Endodermal cell (in vitro differentiated cells): Measurements from ENCODE around the gene ABTB2. TPM values are rescaled to one million over a fixed set of nuclear protein-coding genes. Genes with fewer than 3 reads are reported as not detected.
"Not testable (repeated sequence)": the region's sequence is repeated elsewhere in the genome, so short reads cannot be mapped to it uniquely, and the experiment has no call there.

ENCODE experiments used
- DNase-seq: peaks from one replicate; pipeline ENCODE4 v3.0.0-alpha.2; 2017
- H3K27ac ChIP-seq: 2 replicates; pipeline ENCODE4 v1.5.1; 2013; ENCODE audit warnings: mild to moderate bottlenecking, low read depth, low read length, moderate library complexity
- H3K27me3 ChIP-seq: 2 replicates; pipeline ENCODE4 v1.6.1; 2013; ENCODE audit warnings: mild to moderate bottlenecking, low read length, moderate library complexity; ENCODE audit not compliant: insufficient read depth, control insufficient read depth, poor library complexity, severe bottlenecking
- H3K36me3 ChIP-seq: 2 replicates; pipeline ENCODE4 v1.7.0; 2013; ENCODE audit warnings: mild to moderate bottlenecking, low read length, moderate library complexity; ENCODE audit not compliant: control insufficient read depth, insufficient read depth
- H3K4me1 ChIP-seq: one replicate; pipeline ENCODE4 v1.7.0; 2013; ENCODE audit warnings: low read length; ENCODE audit not compliant: control insufficient read depth, insufficient read depth
- H3K4me3 ChIP-seq: 2 replicates; pipeline ENCODE4 v1.5.1; 2013; ENCODE audit warnings: mild to moderate bottlenecking, low read length, moderate library complexity
- H3K9ac ChIP-seq: 2 replicates; pipeline ENCODE4 v1.6.1; 2013; ENCODE audit warnings: mild to moderate bottlenecking, low read length, moderate library complexity; ENCODE audit not compliant: poor library complexity, severe bottlenecking; ENCODE audit errors: extremely low read depth
- H3K9me3 ChIP-seq: 2 replicates; pipeline ENCODE4 v1.6.1; 2013; ENCODE audit warnings: mild to moderate bottlenecking, low read length, moderate library complexity; ENCODE audit not compliant: control insufficient read depth
- H3K27ac Mint-ChIP-seq: 2 replicates; pipeline ENCODE4 v1.8.0; 2020; ENCODE audit warnings: mixed read lengths
- H3K27me3 Mint-ChIP-seq: 2 replicates; pipeline ENCODE4 v1.8.0; 2021; ENCODE audit warnings: mild to moderate bottlenecking, mixed read lengths; ENCODE audit not compliant: insufficient read depth
- H3K36me3 Mint-ChIP-seq: 2 replicates; pipeline ENCODE4 v1.8.0; 2020; ENCODE audit warnings: low read depth, mixed read lengths
- H3K4me1 Mint-ChIP-seq: 2 replicates; pipeline ENCODE4 v1.8.0; 2020; ENCODE audit warnings: mixed read lengths
- H3K4me3 Mint-ChIP-seq: 2 replicates; pipeline ENCODE4 v1.8.0; 2020; ENCODE audit warnings: mild to moderate bottlenecking, moderate library complexity, mixed read lengths
- H3K9me3 Mint-ChIP-seq: 2 replicates; pipeline ENCODE4 v1.8.0; 2020; ENCODE audit warnings: mild to moderate bottlenecking, mixed read lengths
- CTCF ChIP-seq: fragments of 200-600 bp; sonication (generic); conservative IDR thresholded peaks from 2 replicates; pipeline ENCODE4 v1.5.0; 2021; ENCODE audit warnings: antibody characterized with exemption, mild to moderate bottlenecking
- WGBS, 2 experiments: methylation state at CpG; one replicate each; pipeline versions ENCODE4 v1.1.5 to v1.1.7; 2013; ENCODE audit warnings: missing lambda C conversion rate in 2 of 2, mixed read lengths in 1 of 2; ENCODE audit not compliant: insufficient coverage in 1 of 2, insufficient read length in 1 of 2; 5-methylcytosine and 5-hydroxymethylcytosine counted together
- total RNA-seq, 2 donors: library from RNA; stranded (reverse); fragmentation: NEBNext Ultra II Directional in 1 of 2; extraction: Animal tissue kit (Norgen Biotek cat#: 25700) in 1 of 2; gene quantifications; 2 replicates in 1 of 2; 3 replicates in 1 of 2; pipeline ENCODE4 v1.2.1, GENCODE V29; 2021

Gene ABTB2
- total RNA-seq, 2 donors from 2014 or later = 2.9 to 5.2 TPM

GRCh38 chr11:34181856-34182405, 175.9 kb downstream of the ABTB2 start:
- H3K27ac Mint-ChIP-seq = no peak overlapping the region
- TF ChIP-seq CTCF = no peak
- Histone ChIP-seq H3K36me3 (peaks cover 7% of the 10 kb centered on the region), H3K27me3 (no peaks in the 10 kb centered on the region), H3K4me1 (peaks cover 5% of the 10 kb centered on the region), H3K4me3 (no peak overlapping the region), H3K9ac (no peak overlapping the region), H3K9me3 (no peaks in the 10 kb centered on the region), H3K27ac (no peak overlapping the region)
- no peak for DNase-seq
- no peaks in the 10 kb centered on the region for H3K9me3 Mint-ChIP-seq
- no peaks in the 10 kb centered on the region for H3K27me3 Mint-ChIP-seq
- no peaks in the 10 kb centered on the region for H3K36me3 Mint-ChIP-seq
- no peak overlapping the region for H3K4me3 Mint-ChIP-seq
- WGBS, 2 experiments = 97 to 100% methylated on average over 3 to 8 of the region's 8 CpGs
- H3K4me1 Mint-ChIP-seq = peaks cover 9% of the 10 kb centered on the region

- 74 to 80% methylated on average over 2 to 5 of the region's 5 CpGs for WGBS, 2 experiments
- H3K4me1 Mint-ChIP-seq = peaks cover 5% of the 10 kb centered on the region
- no peaks in the 10 kb centered on the region for H3K27me3 ChIP-seq
Measured at GRCh38 chr11:34181251-34181650, 176.6 kb downstream of the ABTB2 start.

GRCh38 chr11:34180814-34181165, 177.0 kb downstream of the ABTB2 start:
- H3K36me3 Mint-ChIP-seq, DNase-seq, H3K9me3 Mint-ChIP-seq, H3K27ac ChIP-seq, H3K4me3 ChIP-seq, H3K4me1 Mint-ChIP-seq, H3K9ac ChIP-seq, H3K4me1 ChIP-seq, H3K27me3 ChIP-seq, H3K4me3 Mint-ChIP-seq, H3K9me3 ChIP-seq, H3K27ac Mint-ChIP-seq, H3K27me3 Mint-ChIP-seq, H3K36me3 ChIP-seq: not testable (repeated sequence)
- 98 to 100% methylated on average over 4 to 5 of the region's 5 CpGs for whole genome bisulfite sequencing, 2 experiments

More at GRCh38 chr11:34181251-34181650, 176.6 kb downstream of the ABTB2 start:
- Mint-ChIP-seq H3K4me3 (no peak overlapping the region), H3K27ac (no peak overlapping the region), H3K27me3 (no peaks in the 10 kb centered on the region), H3K36me3 (no peaks in the 10 kb centered on the region), H3K9me3 (no peaks in the 10 kb centered on the region)
- peaks cover 2% of the 10 kb centered on the region for H3K4me1 ChIP-seq
- DNase-seq = no peak
- H3K4me3 ChIP-seq = no peak overlapping the region
- peaks cover 7% of the 10 kb centered on the region for H3K36me3 ChIP-seq
- no peak for TF ChIP-seq CTCF
- no peak overlapping the region for H3K27ac ChIP-seq
- no peak overlapping the region for H3K9ac ChIP-seq
- H3K9me3 ChIP-seq = no peaks in the 10 kb centered on the region
